Brain microvascular endothelial cell (primary cell): ENCODE data around the gene STRAP.
A peak's percentile ranks its signal among the peaks of the same experiment; 100 is the strongest.
"Not testable (repeated sequence)": the region's sequence is repeated elsewhere in the genome, so short reads cannot be mapped to it uniquely, and the experiment has no call there.

Experiments used
- DNase-seq: peaks from one replicate; pipeline ENCODE4 v3.0.0-alpha.2; 2020
- H3K27ac ChIP-seq: fragments of 250-450 bp; sonication (Bioruptor Pico); 2 replicates; pipeline ENCODE4 v1.5.1; 2020; ENCODE audit warnings: mild to moderate bottlenecking, moderate library complexity
- H3K27me3 ChIP-seq: fragments of 250-450 bp; sonication (Bioruptor Pico); replicated peaks from 2 replicates; pipeline ENCODE4 v1.5.1; 2020; ENCODE audit warnings: mild to moderate bottlenecking
- H3K36me3 ChIP-seq: fragments of 250-450 bp; sonication (Bioruptor Pico); replicated peaks from 2 replicates; pipeline ENCODE4 v1.5.1; 2020; ENCODE audit warnings: mild to moderate bottlenecking
- H3K4me3 ChIP-seq: 2 replicates; pipeline ENCODE4 v1.5.1; 2011; ENCODE audit warnings: low read depth, mild to moderate bottlenecking, control low read depth, low read length, moderate library complexity
- in situ Hi-C: cut with HindIII; loops from 2 replicates; pipeline ENCODE4 v1.10.0; 2017; ENCODE audit warnings: low sequenced_read_pairs, low pct_ligation_motif_present
- TF ChIP-seq, protein P1 (sequence below): IDR thresholded peaks from 2 replicates; pipeline ENCODE4 v1.5.1; 2011; ENCODE audit warnings: low read depth, mild to moderate bottlenecking, moderate library complexity, low read length, control low read depth, inconsistent platforms; ENCODE audit errors: missing control alignments

STRAP gene

DNA sequence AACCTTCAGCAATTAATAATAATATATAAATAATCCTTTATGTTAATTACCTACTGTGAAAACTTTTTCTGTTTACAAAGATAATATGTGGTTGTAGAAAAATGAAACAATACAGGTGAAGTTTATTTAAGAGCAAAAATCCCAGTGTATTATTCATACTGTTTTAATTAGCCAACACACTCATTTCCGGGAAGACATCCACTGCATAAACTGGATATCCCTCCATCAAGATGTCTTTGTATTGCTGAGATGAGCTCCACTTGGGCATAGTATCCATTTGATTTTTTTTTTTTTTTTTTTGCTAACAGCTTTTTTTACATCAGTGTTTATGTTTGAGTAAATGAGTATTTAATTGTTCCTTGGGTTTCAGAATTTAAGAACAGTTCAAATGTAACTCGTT, 15.2 kb downstream of the STRAP start:
- in situ Hi-C loops: no loop called here

DNA sequence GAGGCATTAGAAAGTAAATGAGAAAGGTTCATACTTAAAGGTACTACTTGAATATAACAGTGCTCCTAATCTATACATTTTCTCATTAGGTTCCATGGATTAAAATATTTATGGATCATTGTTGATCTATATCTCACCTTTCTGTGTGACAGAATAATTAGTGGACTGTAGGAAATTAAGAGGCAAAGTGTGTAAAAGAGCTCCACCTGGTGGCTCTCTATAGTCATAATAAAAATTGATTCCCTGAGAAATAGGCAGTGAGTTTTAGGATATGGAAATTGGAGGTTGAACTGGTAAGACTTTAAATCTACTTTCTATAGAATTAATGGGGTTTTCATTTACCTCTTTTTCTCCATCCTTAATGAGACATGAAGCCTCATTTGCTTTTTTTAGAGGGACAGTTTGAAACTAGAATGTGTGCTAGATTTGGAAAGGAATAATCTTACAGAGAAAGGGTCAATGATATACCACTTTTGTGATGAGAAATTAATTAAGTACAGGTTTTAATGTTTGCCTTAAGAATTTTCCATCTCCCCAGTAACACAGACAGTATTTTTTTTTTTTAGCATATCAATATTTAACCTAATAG, 17.2 kb downstream of the STRAP start:
- TF ChIP-seq, protein P1, sequence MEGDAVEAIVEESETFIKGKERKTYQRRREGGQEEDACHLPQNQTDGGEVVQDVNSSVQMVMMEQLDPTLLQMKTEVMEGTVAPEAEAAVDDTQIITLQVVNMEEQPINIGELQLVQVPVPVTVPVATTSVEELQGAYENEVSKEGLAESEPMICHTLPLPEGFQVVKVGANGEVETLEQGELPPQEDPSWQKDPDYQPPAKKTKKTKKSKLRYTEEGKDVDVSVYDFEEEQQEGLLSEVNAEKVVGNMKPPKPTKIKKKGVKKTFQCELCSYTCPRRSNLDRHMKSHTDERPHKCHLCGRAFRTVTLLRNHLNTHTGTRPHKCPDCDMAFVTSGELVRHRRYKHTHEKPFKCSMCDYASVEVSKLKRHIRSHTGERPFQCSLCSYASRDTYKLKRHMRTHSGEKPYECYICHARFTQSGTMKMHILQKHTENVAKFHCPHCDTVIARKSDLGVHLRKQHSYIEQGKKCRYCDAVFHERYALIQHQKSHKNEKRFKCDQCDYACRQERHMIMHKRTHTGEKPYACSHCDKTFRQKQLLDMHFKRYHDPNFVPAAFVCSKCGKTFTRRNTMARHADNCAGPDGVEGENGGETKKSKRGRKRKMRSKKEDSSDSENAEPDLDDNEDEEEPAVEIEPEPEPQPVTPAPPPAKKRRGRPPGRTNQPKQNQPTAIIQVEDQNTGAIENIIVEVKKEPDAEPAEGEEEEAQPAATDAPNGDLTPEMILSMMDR: peak; percentile 34
- Histone ChIP-seq H3K4me3 (no peak overlapping the region), H3K36me3 (peaks cover 70% of the 10 kb centered on the region), H3K27me3 (no peaks in the 10 kb centered on the region), H3K27ac (no peak overlapping the region)
- no peak for DNase-seq
- in situ Hi-C loops: no loop called here

More for the DNA sequence above, 15.2 kb downstream of the STRAP start:
- H3K27ac ChIP-seq: no peak overlapping the region
- TF ChIP-seq, protein P1: no peak
- peaks cover 62% of the 10 kb centered on the region for H3K36me3 ChIP-seq
- no peak for DNase-seq
- no peak overlapping the region for H3K4me3 ChIP-seq
- no peaks in the 10 kb centered on the region for H3K27me3 ChIP-seq

DNA sequence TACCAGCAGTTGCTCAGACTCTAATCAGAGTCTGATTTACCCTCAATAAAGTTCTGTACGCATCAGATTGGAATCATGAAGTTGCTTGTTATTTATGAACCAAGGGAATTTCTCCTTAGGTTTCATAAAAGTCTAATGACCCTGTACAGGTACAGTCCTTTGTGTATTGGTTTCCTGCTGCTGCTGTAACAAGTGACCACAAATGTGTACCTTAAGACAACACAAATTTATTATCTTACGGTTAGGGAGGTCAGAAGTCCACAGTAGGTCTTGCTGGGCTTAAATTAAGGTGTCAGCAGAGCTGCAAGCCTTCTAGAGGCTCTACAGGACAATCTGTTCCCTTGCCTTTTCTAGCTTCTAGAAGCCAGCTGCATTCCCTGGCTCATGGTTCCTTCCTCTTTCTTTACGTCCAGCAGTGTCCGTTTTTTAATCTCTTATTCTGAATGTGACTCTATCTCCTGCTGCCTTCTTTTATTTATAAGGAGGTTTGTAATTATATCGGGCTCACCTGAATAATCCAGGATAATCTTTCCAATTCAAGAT, 22.3 kb downstream of the STRAP start:
- in situ Hi-C loops: no loop called here
- Histone ChIP-seq H3K27ac (no peak overlapping the region), H3K27me3 (no peaks in the 10 kb centered on the region), H3K4me3 (no peak overlapping the region), H3K36me3 (peaks cover 54% of the 10 kb centered on the region)
- TF ChIP-seq, protein P1: no peak
- DNase-seq: no peak

DNA sequence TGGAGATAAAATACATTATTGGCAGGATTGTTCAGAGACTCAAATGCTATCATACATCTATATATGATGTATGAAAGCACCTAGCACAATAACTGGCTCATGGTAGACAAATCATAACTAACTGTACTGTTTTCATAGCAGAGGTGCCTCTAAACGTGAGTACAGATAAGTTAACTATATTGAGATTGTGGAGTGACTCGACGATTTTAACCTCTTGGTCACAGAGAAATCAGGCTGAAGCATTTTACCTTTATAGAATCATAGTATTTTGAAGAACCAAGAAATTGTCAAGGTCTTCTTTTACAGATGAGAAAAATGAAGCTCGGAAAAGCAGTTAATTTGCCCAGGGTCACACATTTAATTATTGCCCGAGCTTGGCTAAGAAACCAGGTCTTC, 28.3 kb downstream of the STRAP start:
- DNase-seq: no peak
- Histone ChIP-seq H3K27me3 (no peaks in the 10 kb centered on the region), H3K4me3 (no peak overlapping the region), H3K27ac (no peak overlapping the region), H3K36me3 (peaks cover 7% of the 10 kb centered on the region)
- TF ChIP-seq, protein P1: no peak
- in situ Hi-C loops: no loop called here

DNA sequence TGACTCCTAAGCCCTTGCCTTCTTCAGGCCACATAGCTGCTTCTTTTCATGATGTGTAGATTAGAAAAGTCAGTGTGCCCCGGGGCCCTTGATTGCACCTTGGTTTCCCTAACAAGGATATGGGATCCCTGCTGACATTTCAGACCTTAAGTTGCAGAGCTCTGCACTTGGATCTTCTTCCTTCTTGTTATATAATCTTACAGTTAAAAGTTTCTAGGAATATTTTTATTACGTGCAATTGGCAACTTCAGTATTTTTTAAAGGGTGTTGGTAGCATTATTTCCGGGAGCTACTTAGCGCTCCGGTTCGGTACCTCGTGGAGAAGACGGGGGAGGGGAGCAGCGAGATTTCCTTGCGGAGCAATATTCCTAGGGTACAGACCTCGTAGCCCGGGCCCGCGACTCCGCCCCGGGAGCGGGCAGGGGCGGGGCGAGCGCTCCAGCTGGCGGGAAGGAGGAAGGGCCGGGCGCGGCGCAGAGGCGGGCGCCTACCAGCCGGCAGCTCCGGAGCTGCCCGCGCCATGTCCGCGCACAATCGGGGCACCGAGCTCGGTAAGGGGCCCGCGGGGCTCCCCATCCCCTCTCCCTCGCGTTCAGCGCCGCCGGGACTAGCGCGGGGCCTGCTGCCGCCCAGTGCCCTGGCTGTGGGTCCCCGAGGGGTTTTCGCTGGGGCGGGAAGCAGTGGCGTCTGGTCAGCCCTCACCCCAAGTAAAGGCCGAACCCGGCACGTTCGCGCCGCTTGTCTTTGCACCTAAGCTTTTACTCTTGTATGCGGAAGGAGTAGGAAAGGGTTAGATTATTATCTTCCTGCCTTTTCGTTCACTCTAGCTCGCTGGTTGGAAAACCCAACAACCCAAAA, 28.9 kb downstream of the STRAP start, which contains the start of gene DERA:
Gene DERA (plus strand): TSS at position 469 of the 858 bp plus-strand sequence. CDS start 52 bp downstream, at position 521.
- in situ Hi-C loops: no loop called here
- Histone ChIP-seq H3K4me3 (peak within 1 kb of the TSS; percentile 79), H3K36me3 (peaks cover 6% of the 10 kb centered on the region), H3K27me3 (no peaks in the 10 kb centered on the region), H3K27ac (peak within 1 kb of the TSS; percentile 78)
- TF ChIP-seq, protein P1: no peak
- peak; percentile 43 for DNase-seq

DNA sequence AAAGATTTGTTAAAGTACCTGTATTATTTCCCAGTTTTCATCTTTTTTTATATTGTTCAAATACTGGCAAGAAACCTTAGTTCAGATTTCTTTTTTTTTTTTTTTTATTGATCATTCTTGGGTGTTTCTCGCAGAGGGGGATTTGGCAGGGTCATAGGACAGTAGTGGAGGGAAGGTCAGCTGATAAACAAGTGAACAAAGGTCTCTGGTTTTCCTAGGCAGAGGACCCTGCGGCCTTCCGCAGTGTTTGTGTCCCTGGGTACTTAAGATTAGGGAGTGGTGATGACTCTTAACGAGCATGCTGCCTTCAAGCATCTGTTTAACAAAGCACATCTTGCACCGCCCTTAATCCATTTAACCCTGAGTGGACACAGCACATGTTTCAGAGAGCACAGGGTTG, 29.7 kb downstream of the STRAP start:
- H3K27ac ChIP-seq: peak overlapping the region; percentile 78
- in situ Hi-C loops, H3K36me3 ChIP-seq, DNase-seq, H3K27me3 ChIP-seq: not testable (repeated sequence)
- peak overlapping the region; percentile 79 for H3K4me3 ChIP-seq

DNA sequence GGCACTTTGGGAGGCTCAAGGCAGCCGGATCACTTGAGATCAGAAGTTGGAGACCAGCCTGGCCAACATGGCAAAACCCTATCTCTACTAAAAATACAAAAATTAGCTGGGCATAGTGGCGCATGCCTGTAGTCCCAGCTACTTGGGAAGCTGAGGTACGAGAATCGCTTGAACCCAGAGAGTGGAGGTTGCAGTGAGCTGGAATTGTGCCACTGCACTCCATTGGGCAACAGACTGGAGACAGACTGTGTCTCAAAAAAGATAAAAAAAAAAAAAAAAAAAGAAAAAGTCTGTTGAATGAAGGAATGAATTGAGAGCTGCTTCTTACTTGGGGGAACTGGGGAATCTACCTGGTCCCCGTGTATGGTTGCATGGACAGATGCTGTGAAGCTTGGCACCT, 31.9 kb downstream of the STRAP start:
- in situ Hi-C loops, H3K27me3 ChIP-seq, H3K36me3 ChIP-seq, DNase-seq, H3K4me3 ChIP-seq, H3K27ac ChIP-seq: not testable (repeated sequence)
